Measurements from ENCODE around the gene TBX20.

TBX20 gene

GRCh38 chr7:35253710-35254495 lies at the start of gene TBX20:
TBX20 (minus strand) TSS chr7:35254100; CDS start chr7:35253620, 480 bp downstream.
- no peak for DNase-seq

- DNase-seq, result no peak
Observed at GRCh38 chr7:35289376-35289775, 35.5 kb upstream of the TBX20 start.

- DNase-seq, result no peak
Observed at GRCh38 chr7:35286986-35287385, 33.1 kb upstream of the TBX20 start.

- DNase-seq, result no peak
Observed at GRCh38 chr7:35286422-35286821, 32.5 kb upstream of the TBX20 start.

GRCh38 chr7:35285799-35286198 lies 31.9 kb upstream of the TBX20 start:
- DNase-seq, result no peak

GRCh38 chr7:35280902-35281301 lies 27.0 kb upstream of the TBX20 start:
- no peak for DNase-seq

GRCh38 chr7:35277359-35277758 lies 23.5 kb upstream of the TBX20 start:
- DNase-seq, result no peak

- DNase-seq, result no peak
Observed at GRCh38 chr7:35272246-35272645, 18.3 kb upstream of the TBX20 start.

- DNase-seq, result no peak
Observed at GRCh38 chr7:35268953-35269352, 15.1 kb upstream of the TBX20 start.

- no peak for DNase-seq
Observed at GRCh38 chr7:35267411-35267810, 13.5 kb upstream of the TBX20 start.

GRCh38 chr7:35263396-35263795 lies 9.5 kb upstream of the TBX20 start:
- DNase-seq, result no peak

GRCh38 chr7:35261476-35262285 lies 7.8 kb upstream of the TBX20 start:
- no peak for DNase-seq

- DNase-seq, result no peak
Observed at GRCh38 chr7:35261041-35261440, 7.1 kb upstream of the TBX20 start.

GRCh38 chr7:35260246-35260645 lies 6.3 kb upstream of the TBX20 start:
- DNase-seq, result no peak

GRCh38 chr7:35259523-35259908 lies 5.6 kb upstream of the TBX20 start:
- DNase-seq, result no peak

GRCh38 chr7:35258868-35259522 lies 5.1 kb upstream of the TBX20 start:
- no peak for DNase-seq

GRCh38 chr7:35258125-35258867 lies 4.4 kb upstream of the TBX20 start:
- DNase-seq, result no peak

GRCh38 chr7:35257251-35258124 lies 3.6 kb upstream of the TBX20 start:
- no peak for DNase-seq

- no peak for DNase-seq
Observed at GRCh38 chr7:35256256-35257175, 2.6 kb upstream of the TBX20 start.

- DNase-seq, result no peak
Observed at GRCh38 chr7:35255443-35256255, 1.7 kb upstream of the TBX20 start.

Data from AML-193 (cell line).